OCI-LY7 (cell line): Measurements from ENCODE around the gene FITM2. TPM values are rescaled to one million over a fixed set of nuclear protein-coding genes. Genes with fewer than 3 reads are reported as not detected.

Experiments used
- BruUV-seq: library from RNA; stranded (reverse); fragments of 400-500 nt; replicated peaks from 2 replicates; lab custom pipeline; 2021; lab: Mats Ljungman, UMichigan
- CTCF ChIA-PET: fragments of 300-600 bp; sonication (Branson Sonifier 250); formaldehyde crosslinking; loops from one replicate; lab custom pipeline; 2022; ENCODE audit warnings: antibody characterized with exemption; ENCODE audit not compliant: unreplicated experiment; lab: Charles Lee
- POLR2A ChIA-PET: fragments of 300-600 bp; sonication (Branson Sonifier 250); formaldehyde crosslinking; loops from one replicate; lab custom pipeline; 2022; ENCODE audit warnings: antibody characterized with exemption; lab: Charles Lee
- DNase-seq: peaks from one replicate; pipeline ENCODE4 v3.0.0-alpha.2; 2015; ENCODE audit warnings: low spot score
- H2AFZ ChIP-seq: fragments of 200-600 bp; sonication (generic), shearing (Covaris generic); 2 replicates; pipeline ENCODE4 v1.6.1; 2014; ENCODE audit warnings: mild to moderate bottlenecking, antibody characterized with exemption, low read length, moderate library complexity
- H3K27ac ChIP-seq: fragments of 200-600 bp; sonication (generic); 2 replicates; pipeline ENCODE4 v1.5.1; 2014; ENCODE audit warnings: mixed run types, low read depth, mild to moderate bottlenecking, moderate library complexity, low read length, inconsistent platforms; ENCODE audit not compliant: poor library complexity, severe bottlenecking
- H3K36me3 ChIP-seq: fragments of 200-600 bp; sonication (generic); 2 replicates; pipeline ENCODE4 v1.6.1; 2014; ENCODE audit warnings: mild to moderate bottlenecking, antibody characterized with exemption, low read length, moderate library complexity, mixed read lengths; ENCODE audit not compliant: insufficient read depth
- H3K4me1 ChIP-seq: fragments of 200-600 bp; sonication (generic); 2 replicates; pipeline ENCODE4 v1.5.1; 2014; ENCODE audit warnings: mild to moderate bottlenecking, low read length; ENCODE audit not compliant: insufficient read depth, poor library complexity, severe bottlenecking
- H3K4me2 ChIP-seq: fragments of 200-600 bp; sonication (generic); 2 replicates; pipeline ENCODE4 v1.6.1; 2014; ENCODE audit warnings: mild to moderate bottlenecking, low read length
- H3K4me3 ChIP-seq: fragments of 200-600 bp; sonication (generic); 2 replicates; pipeline ENCODE4 v1.5.1; 2014; ENCODE audit warnings: mild to moderate bottlenecking, low read depth, low read length; ENCODE audit not compliant: poor library complexity, severe bottlenecking
- H3K79me2 ChIP-seq: fragments of 200-600 bp; sonication (generic); 2 replicates; pipeline ENCODE4 v1.6.1; 2016; ENCODE audit warnings: low read depth, mild to moderate bottlenecking, low read length, moderate library complexity, mixed read lengths; ENCODE audit not compliant: insufficient read depth
- H3K9me2 ChIP-seq: fragments of 200-600 bp; sonication (generic); 2 replicates; pipeline ENCODE4 v1.6.1; 2016; ENCODE audit warnings: mild to moderate bottlenecking, low read length, mixed read lengths; ENCODE audit not compliant: insufficient read depth
- H3K9me3 ChIP-seq: fragments of 200-600 bp; sonication (generic); 2 replicates; pipeline ENCODE4 v1.6.1; 2014; ENCODE audit warnings: mild to moderate bottlenecking, mixed run types, low read length, mixed read lengths
- H4K20me1 ChIP-seq: fragments of 200-600 bp; sonication (generic); 2 replicates; pipeline ENCODE4 v1.6.1; 2014; ENCODE audit warnings: mild to moderate bottlenecking, antibody characterized with exemption, low read length, moderate library complexity, mixed read lengths; ENCODE audit not compliant: insufficient read depth
- CTCF ChIP-seq: fragments of 200-600 bp; sonication (generic); conservative IDR thresholded peaks from 2 replicates; pipeline ENCODE4 v1.5.1; 2014; ENCODE audit warnings: mild to moderate bottlenecking, antibody characterized with exemption, low read length, moderate library complexity, mixed read lengths
- EZH2phosphoT487 ChIP-seq: fragments of 200-600 bp; sonication (generic); IDR thresholded peaks from 2 replicates; pipeline ENCODE4 v1.6.1; 2018; ENCODE audit warnings: low read depth, borderline replicate concordance, mild to moderate bottlenecking, mixed run types, antibody characterized with exemption, low read length, moderate library complexity, mixed read lengths
- intact Hi-C: fragments of 100-400 bp; cut with micrococcal nuclease; formaldehyde crosslinking; loops from one replicate; pipeline ENCODE4 v1.10.0; 2022; ENCODE audit not compliant: unreplicated experiment
- total RNA-seq, 2 experiments: library from RNA; depleted of rRNA in 1 of 2; stranded (reverse); fragments of >200 nt in 1 of 2; shearing (Covaris generic) in 1 of 2; gene quantifications; 2 replicates each; pipeline ENCODE4 v1.2.3, GENCODE V29; 2014 to 2022

The FITM2 gene
- total RNA-seq, 2 experiments from 2014 or later = 1.7 to 2.4 TPM

- no peaks in the 10 kb centered on the region for H3K9me3 ChIP-seq
Observed at GRCh38 chr20:44358776-44359175, 47.8 kb upstream of the FITM2 start.

GRCh38 chr20:44357555-44358125 lies 46.6 kb upstream of the FITM2 start:
- BruUV-seq = no TSS peak
- Histone ChIP-seq H3K9me3 (no peaks in the 10 kb centered on the region), H3K4me1 (no peaks in the 10 kb centered on the region), H2AFZ (no peak overlapping the region), H3K36me3 (no peaks in the 10 kb centered on the region), H3K79me2 (no peaks in the 10 kb centered on the region), H3K4me2 (no peak overlapping the region), H3K9me2 (no peaks in the 10 kb centered on the region), H4K20me1 (no peaks in the 10 kb centered on the region), H3K4me3 (no peak overlapping the region), H3K27ac (no peak overlapping the region)
- POLR2A ChIA-PET = no interaction called here
- no peak for TF ChIP-seq CTCF
- intact Hi-C loops = no loop called here
- CTCF ChIA-PET = no interaction called here
- DNase-seq = no peak

More at GRCh38 chr20:44358776-44359175, 47.8 kb upstream of the FITM2 start:
- no peak overlapping the region for H3K27ac ChIP-seq
- CTCF ChIA-PET = no interaction called here
- POLR2A ChIA-PET = no interaction called here
- H3K9me2 ChIP-seq = no peaks in the 10 kb centered on the region
- H3K79me2 ChIP-seq = no peaks in the 10 kb centered on the region
- no peak for DNase-seq
- intact Hi-C loops = no loop called here
- H3K4me2 ChIP-seq = no peak overlapping the region
- TF ChIP-seq EZH2phosphoT487 (no peak), CTCF (no peak)
- no peaks in the 10 kb centered on the region for H3K36me3 ChIP-seq
- no TSS peak for BruUV-seq
- no peak overlapping the region for H2AFZ ChIP-seq
- H3K4me1 ChIP-seq = no peaks in the 10 kb centered on the region
- H3K4me3 ChIP-seq = no peak overlapping the region
- H4K20me1 ChIP-seq = no peaks in the 10 kb centered on the region

GRCh38 chr20:44357020-44357419 lies 46.0 kb upstream of the FITM2 start:
- no TSS peak for BruUV-seq
- Histone ChIP-seq H3K79me2 (no peaks in the 10 kb centered on the region), H3K4me2 (no peak overlapping the region), H3K27ac (no peak overlapping the region), H3K9me2 (no peaks in the 10 kb centered on the region), H3K36me3 (no peaks in the 10 kb centered on the region), H3K4me1 (no peaks in the 10 kb centered on the region), H2AFZ (no peak overlapping the region), H3K9me3 (no peaks in the 10 kb centered on the region), H4K20me1 (no peaks in the 10 kb centered on the region), H3K4me3 (no peak overlapping the region)
- TF ChIP-seq CTCF (no peak), EZH2phosphoT487 (no peak)
- CTCF ChIA-PET = no interaction called here
- POLR2A ChIA-PET = no interaction called here
- DNase-seq = no peak
- intact Hi-C loops = no loop called here
